PFSK-1 (cell line): ENCODE measurements around the gene URGCP.

Experiments
- FOXP2 ChIP-seq: optimal IDR thresholded peaks from 2 replicates; pipeline ENCODE3; 2011; ENCODE audit warnings: borderline replicate concordance, control low read depth, inconsistent platforms; ENCODE audit not compliant: insufficient read depth; ENCODE audit errors: extremely low read length, extremely low read depth
- POLR2AphosphoS5 ChIP-seq: IDR thresholded peaks from 2 replicates; pipeline ENCODE4 v1.6.1; 2012; ENCODE audit warnings: low read depth, mild to moderate bottlenecking, control low read depth, low read length, moderate library complexity
- SIN3A ChIP-seq: IDR thresholded peaks from 2 replicates; pipeline ENCODE4 v1.6.1; 2012; ENCODE audit warnings: mild to moderate bottlenecking, low read length, moderate library complexity, borderline replicate concordance; ENCODE audit not compliant: insufficient read depth
- TAF1 ChIP-seq: IDR thresholded peaks from 2 replicates; pipeline ENCODE4 v1.6.1; 2012; ENCODE audit warnings: low read length, control low read depth, borderline replicate concordance; ENCODE audit not compliant: insufficient read depth
- TF ChIP-seq, protein P1 (sequence below), 2 experiments: IDR thresholded peaks; 2 replicates each; pipeline versions ENCODE4 v1.6.1 to v1.8.0; 2011 to 2012; ENCODE audit warnings: low read depth in 2 of 2, low read length in 2 of 2, control low read depth in 1 of 2, inconsistent platforms in 1 of 2, mild to moderate bottlenecking in 1 of 2, moderate library complexity in 1 of 2; ENCODE audit not compliant: insufficient read depth in 1 of 2

The URGCP gene

DNA sequence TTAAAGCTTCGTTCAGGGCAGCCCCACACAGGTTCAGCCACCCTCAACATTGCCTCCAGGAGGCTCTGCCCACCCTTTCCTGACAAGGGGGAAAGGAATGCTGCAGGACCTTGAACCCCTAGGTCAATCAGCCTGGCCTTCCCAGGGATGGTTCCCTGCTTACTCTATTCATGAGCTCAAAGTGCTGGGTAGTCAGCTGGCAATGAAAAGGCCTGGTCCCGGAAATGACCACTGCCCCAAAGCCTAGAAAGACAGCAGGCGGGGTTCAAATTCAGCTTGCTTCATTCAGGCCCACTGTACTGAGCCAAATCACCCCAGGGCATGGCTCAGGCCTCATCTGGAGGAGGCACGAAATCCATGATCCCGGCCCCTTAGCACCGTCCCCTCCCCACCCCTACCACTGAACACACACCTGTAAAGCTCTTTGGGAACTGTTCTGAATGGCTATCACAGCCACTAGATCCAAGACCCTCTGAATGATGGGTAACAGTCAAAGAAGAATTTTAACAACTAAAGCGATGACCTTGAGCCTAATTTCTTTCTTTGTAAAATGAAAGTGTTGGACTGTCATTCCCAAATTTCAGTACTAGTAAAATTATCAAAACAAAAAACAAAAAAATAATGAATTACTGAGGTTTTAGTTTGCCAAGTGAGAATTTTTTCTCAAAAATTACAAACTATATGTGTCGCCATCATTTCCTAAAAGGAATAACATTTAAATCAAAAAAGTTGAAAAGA is 1.0 kb downstream of the URGCP start:
- TF ChIP-seq FOXP2 (no peak), SIN3A (no peak), TAF1 (no peak), POLR2AphosphoS5 (no peak)
- TF ChIP-seq, protein P1, sequence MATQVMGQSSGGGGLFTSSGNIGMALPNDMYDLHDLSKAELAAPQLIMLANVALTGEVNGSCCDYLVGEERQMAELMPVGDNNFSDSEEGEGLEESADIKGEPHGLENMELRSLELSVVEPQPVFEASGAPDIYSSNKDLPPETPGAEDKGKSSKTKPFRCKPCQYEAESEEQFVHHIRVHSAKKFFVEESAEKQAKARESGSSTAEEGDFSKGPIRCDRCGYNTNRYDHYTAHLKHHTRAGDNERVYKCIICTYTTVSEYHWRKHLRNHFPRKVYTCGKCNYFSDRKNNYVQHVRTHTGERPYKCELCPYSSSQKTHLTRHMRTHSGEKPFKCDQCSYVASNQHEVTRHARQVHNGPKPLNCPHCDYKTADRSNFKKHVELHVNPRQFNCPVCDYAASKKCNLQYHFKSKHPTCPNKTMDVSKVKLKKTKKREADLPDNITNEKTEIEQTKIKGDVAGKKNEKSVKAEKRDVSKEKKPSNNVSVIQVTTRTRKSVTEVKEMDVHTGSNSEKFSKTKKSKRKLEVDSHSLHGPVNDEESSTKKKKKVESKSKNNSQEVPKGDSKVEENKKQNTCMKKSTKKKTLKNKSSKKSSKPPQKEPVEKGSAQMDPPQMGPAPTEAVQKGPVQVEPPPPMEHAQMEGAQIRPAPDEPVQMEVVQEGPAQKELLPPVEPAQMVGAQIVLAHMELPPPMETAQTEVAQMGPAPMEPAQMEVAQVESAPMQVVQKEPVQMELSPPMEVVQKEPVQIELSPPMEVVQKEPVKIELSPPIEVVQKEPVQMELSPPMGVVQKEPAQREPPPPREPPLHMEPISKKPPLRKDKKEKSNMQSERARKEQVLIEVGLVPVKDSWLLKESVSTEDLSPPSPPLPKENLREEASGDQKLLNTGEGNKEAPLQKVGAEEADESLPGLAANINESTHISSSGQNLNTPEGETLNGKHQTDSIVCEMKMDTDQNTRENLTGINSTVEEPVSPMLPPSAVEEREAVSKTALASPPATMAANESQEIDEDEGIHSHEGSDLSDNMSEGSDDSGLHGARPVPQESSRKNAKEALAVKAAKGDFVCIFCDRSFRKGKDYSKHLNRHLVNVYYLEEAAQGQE (IDR thresholded peaks at IDR 0.05; ENCODE audit: insufficient read depth in 1 of 2, low read depth in 2 of 2, low read length in 2 of 2), result no peak

DNA sequence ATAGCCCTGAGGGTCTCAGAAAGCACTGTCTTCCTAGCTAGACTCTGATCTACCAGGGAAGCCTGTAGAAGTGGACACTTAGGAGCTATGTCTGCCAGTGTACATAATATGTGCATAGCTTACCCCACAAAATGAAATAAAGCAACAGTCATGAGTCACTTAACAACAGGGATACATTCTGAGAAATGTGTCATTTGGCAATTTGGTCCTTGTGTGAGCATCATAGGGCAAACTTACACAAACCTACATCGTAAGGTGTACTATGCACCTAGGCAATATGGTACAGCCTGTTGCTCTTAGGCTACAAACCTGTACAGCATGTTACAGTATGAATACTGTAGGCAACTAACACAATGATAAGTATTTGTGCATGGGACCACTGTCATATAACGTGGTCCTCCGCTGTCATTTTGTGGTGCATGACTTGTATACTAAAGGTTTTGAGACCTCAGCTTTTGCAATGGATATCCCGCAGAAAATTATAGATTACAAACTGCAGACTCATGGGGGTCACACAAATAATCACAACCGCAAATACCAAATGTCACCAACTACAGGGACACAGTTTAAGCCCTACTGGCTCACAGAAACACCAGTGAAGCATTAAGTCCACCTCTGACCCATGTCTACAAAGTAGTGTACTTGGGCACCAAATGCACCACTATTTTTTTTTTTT is 1.7 kb downstream of the URGCP start:
- no peak for TF ChIP-seq TAF1
- TF ChIP-seq SIN3A, result no peak
- TF ChIP-seq FOXP2, result no peak
- no peak for TF ChIP-seq POLR2AphosphoS5
- TF ChIP-seq, protein P1 (IDR thresholded peaks at IDR 0.05; ENCODE audit: insufficient read depth in 1 of 2, low read depth in 2 of 2, low read length in 2 of 2), result no peak

DNA sequence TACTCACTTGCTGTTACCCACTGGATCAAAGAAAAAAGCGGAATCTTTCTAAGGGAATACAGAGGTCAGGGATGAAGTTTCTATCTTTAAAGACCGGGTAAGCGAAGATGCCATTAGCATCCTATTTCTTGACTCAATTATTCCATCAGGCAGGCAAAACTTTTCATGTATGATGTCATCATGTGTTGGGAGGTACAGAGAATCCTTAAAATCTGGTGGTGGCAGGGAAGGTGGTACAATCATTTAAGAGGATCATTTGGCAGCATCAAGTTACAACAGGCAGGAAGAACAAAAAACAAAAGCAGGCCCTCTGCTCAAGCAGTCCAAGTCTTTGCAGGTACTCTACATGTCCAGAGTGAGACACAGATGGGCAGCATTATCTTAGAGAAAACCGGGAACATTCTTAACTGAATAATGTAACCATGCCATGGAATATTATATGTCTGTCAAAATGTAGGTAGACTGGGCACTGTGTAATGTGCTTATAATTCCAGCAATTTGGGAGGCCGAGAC is 3.8 kb downstream of the URGCP start:
- TF ChIP-seq SIN3A (no peak), TAF1 (no peak)
- TF ChIP-seq, protein P1 (IDR thresholded peaks at IDR 0.05; ENCODE audit: insufficient read depth in 1 of 2, low read depth in 2 of 2, low read length in 2 of 2), result no peak

DNA sequence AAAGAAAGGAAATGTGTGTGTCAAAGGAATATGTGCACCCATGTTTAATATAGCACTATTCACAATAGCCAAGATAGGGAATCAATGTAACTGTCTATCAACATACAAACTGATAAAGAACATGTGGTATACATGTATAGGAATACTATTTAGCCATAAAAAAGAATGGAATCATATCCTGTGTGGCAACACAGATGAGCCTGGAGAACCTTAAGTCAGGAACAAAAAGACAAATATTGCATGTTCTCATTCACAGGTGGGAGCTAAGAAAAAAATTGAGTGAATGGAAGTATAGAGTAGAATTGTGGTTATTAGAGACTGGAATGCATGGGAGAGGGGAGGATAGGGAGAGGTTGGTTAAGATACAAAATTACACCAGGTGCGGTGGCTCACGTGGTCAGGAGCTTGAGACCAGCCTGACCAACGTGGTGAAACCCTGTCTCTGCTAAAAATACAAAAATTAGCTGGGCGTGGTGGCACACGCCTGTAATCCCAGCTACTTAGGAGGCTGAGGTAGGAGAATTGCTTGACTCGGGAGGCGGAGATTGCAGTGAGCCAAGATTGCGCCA is 10.5 kb downstream of the URGCP start:
- TF ChIP-seq, protein P1 (IDR thresholded peaks at IDR 0.05; ENCODE audit: insufficient read depth in 1 of 2, low read depth in 2 of 2, low read length in 2 of 2), result no peak
- TF ChIP-seq POLR2AphosphoS5 (no peak), FOXP2 (no peak), SIN3A (no peak), TAF1 (no peak)
